Muscle of leg (tissue), 11 donors: ENCODE data around the gene NPAS2. TPM values are rescaled to one million over a fixed set of nuclear protein-coding genes. Genes with fewer than 3 reads are reported as not detected.
A peak's percentile ranks its signal among the peaks of the same experiment; 100 is the strongest.

Source experiments
- DNase-seq: peaks from one replicate; pipeline ENCODE4 v3.0.0; 2013
- H3K27ac ChIP-seq: one replicate; pipeline ENCODE4 v1.5.1; 2013; ENCODE audit warnings: mild to moderate bottlenecking, low read length, control low read depth
- H3K27me3 ChIP-seq: one replicate; pipeline ENCODE4 v1.6.1; 2013; ENCODE audit warnings: low read length; ENCODE audit not compliant: control insufficient read depth, insufficient read depth
- H3K36me3 ChIP-seq: one replicate; pipeline ENCODE4 v1.6.1; 2013; ENCODE audit warnings: low read length; ENCODE audit not compliant: control insufficient read depth, insufficient read depth
- H3K4me1 ChIP-seq: one replicate; pipeline ENCODE4 v1.6.1; 2013; ENCODE audit warnings: low read length; ENCODE audit not compliant: control insufficient read depth, insufficient read depth
- H3K4me3 ChIP-seq: one replicate; pipeline ENCODE4 v1.5.1; 2013; ENCODE audit warnings: low read length, control low read depth
- H3K9me3 ChIP-seq: replicated peaks from 2 replicates; pipeline ENCODE4 v1.6.1; 2013; ENCODE audit warnings: low read depth, low read length; ENCODE audit not compliant: control insufficient read depth
- WGBS: methylation state at CpG from one replicate; pipeline ENCODE4 v1.1.5; 2013; ENCODE audit warnings: missing lambda C conversion rate; ENCODE audit not compliant: insufficient coverage; 5-methylcytosine and 5-hydroxymethylcytosine counted together
- polyA plus RNA-seq, 8 donors: library from polyadenylated mRNA; unstranded; fragments of 120-200 nt; gene quantifications; one replicate each; pipeline versions ENCODE4 v1.2.1 to v1.2.3, GENCODE V29; 2013; ENCODE audit warnings: inconsistent platforms in 1 of 8, low replicate concordance in 1 of 8; ENCODE audit not compliant: insufficient read length in 8 of 8, insufficient read depth in 1 of 8
- total RNA-seq: library from RNA; stranded (reverse); fragments of 120-200 nt; gene quantifications from one replicate; pipeline ENCODE4 v1.2.4, GENCODE V29; 2013

The NPAS2 gene
- total and polyA plus RNA-seq, 9 donors, result 2.9 to 18.5 (median 8.9) TPM

DNA sequence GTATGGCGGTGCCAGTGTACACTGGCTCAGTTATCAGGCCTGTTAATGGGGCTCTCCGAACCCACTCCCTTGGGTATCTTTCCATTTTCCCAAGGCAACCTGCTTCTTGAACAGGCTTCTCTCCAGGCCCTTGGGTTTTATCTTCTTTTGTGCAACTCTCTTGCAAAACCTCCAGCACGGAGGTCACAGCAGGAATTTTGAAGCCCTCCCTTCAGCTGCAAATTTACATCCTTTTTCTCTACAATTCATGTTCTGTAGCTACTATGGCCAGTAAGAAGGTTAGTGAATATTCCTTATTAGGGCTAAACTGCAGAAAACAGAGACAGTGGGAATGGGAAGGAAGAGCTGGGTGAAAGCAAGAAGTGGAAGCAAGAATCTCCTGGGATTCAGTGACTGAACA, 10.4 kb upstream of the NPAS2 start:
- 96% methylated on average over 2 of the region's 3 CpGs for WGBS
- Histone ChIP-seq H3K9me3 (no peaks in the 10 kb centered on the region), H3K27me3 (peaks cover 2% of the 10 kb centered on the region), H3K4me1 (peaks cover 10% of the 10 kb centered on the region), H3K36me3 (no peaks in the 10 kb centered on the region), H3K27ac (no peak overlapping the region), H3K4me3 (no peak overlapping the region)
- DNase-seq, result no peak

DNA sequence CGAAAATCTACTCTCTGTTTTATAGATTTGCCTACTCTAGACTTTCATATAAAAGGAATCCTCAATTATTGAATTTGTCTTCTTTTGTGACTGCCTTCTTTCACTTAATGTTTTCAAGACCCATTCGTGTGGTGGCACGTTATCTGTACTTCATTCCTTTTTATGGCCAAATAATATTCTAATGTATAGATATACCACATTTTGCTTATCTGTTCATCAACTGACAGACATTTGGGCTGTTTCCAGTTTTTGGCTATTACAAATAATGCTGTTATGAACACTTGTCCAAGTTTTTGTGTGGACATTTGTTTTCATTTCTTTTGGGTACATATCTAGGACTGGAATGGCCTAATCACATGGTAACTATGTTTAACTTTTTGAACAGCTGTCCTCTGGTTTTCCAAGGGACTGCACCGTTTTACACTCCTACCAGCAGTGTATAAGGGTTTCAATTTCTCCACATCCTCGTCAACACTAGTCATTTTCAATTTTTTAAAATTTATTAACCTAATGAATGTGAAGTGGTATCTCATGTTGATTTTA, 9.3 kb upstream of the NPAS2 start:
- no peaks in the 10 kb centered on the region for H3K36me3 ChIP-seq
- WGBS, result no CpG with 5 or more reads among the region's 5 CpGs
- peaks cover 10% of the 10 kb centered on the region for H3K4me1 ChIP-seq
- no peak overlapping the region for H3K4me3 ChIP-seq
- H3K9me3 ChIP-seq, result no peaks in the 10 kb centered on the region
- H3K27me3 ChIP-seq, result peaks cover 2% of the 10 kb centered on the region
- no peak overlapping the region for H3K27ac ChIP-seq
- no peak for DNase-seq

DNA sequence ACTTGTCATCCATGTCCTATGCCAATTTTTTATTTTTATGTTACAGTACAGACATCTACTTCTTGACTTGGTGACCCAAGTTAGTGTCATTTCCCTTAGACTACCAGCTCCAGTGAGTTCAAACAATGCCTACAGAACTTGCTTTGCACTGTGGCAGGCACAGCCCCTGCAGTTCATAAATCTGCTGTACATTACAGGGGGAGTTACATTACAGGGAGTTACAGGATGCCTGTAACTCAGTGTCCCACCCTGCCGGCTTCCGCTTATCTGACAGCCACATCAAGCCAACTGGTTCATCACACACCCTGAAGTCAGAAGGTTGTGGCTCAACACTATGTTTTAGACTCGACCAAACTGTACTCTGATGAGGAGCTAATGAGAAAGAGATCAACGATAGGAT, 7.8 kb upstream of the NPAS2 start:
- Histone ChIP-seq H3K27ac (no peak overlapping the region), H3K4me1 (peaks cover 10% of the 10 kb centered on the region), H3K27me3 (peaks cover 2% of the 10 kb centered on the region), H3K9me3 (no peaks in the 10 kb centered on the region), H3K4me3 (no peak overlapping the region), H3K36me3 (no peaks in the 10 kb centered on the region)
- no peak for DNase-seq
- WGBS, result 100% methylated on average over 1 of the region's 4 CpGs

DNA sequence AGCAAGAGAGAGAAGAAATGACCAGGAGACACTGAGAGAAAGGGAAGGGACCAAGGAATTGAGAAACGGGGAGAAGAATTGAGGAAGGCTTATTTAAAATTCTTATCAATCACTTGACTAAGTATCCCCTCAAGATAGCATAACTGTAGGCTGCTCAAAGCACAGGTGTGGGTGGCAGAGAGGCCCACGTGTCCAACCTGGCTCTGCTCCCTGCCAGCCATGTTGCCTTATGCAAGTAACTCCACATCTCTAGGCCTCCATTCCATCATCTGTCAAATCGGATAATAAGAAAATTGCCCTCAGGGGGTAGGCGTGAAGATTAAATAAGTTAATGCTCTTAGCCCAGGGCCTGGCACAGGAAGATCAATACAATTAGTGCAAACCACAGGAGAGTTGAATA, 7.4 kb upstream of the NPAS2 start:
- peaks cover 10% of the 10 kb centered on the region for H3K4me1 ChIP-seq
- H3K27me3 ChIP-seq, result peaks cover 3% of the 10 kb centered on the region
- WGBS, result 80% methylated on average over 1 of the region's 4 CpGs
- H3K36me3 ChIP-seq, result no peaks in the 10 kb centered on the region
- H3K9me3 ChIP-seq, result no peaks in the 10 kb centered on the region
- H3K27ac ChIP-seq, result no peak overlapping the region
- H3K4me3 ChIP-seq, result no peak overlapping the region
- no peak for DNase-seq

DNA sequence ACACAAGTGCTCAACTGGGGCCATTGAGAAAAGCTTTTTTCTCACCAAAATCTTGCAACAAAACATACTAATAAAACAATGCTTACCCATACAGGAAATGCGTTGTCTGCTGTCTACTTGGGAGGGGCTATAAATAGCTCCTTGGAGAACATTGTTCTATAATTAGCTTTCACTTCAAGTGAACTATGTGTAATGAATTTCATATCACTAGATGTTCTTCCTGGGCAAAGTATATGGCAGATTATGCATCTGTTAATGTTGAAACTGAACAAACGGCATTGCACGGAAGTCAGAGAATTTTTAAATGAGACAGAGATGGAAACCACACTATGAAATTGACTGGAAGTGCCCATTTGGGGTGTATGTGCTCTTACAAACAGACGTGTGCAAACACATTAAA, 6.4 kb upstream of the NPAS2 start:
- WGBS, result no CpG with 5 or more reads among the region's 4 CpGs
- Histone ChIP-seq H3K9me3 (no peaks in the 10 kb centered on the region), H3K27ac (no peak overlapping the region), H3K36me3 (no peaks in the 10 kb centered on the region), H3K4me1 (peaks cover 17% of the 10 kb centered on the region), H3K27me3 (peaks cover 6% of the 10 kb centered on the region), H3K4me3 (no peak overlapping the region)
- peak; percentile 53 for DNase-seq

DNA sequence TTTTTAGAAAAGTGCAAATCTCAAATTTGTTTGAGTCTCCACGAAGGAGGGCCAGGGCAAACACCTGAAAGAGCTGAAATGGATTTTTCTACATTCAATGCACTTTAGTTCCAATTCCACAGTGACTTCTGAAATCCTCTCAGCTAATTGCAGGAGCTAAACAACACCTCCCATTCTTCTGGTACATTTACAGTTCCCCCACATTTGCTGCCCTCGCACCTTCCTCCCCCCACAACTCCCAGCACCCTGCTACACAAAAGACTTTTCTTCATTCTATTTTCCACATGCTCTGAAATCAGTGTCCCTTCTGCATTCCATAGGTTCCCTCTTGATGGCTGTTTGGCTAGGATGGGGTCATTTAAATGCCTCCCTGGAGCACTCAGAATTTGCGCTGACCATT, 5.9 kb upstream of the NPAS2 start:
- Histone ChIP-seq H3K9me3 (no peaks in the 10 kb centered on the region), H3K27ac (no peak overlapping the region), H3K4me3 (no peak overlapping the region), H3K36me3 (no peaks in the 10 kb centered on the region), H3K27me3 (peaks cover 11% of the 10 kb centered on the region), H3K4me1 (peaks cover 21% of the 10 kb centered on the region)
- 64% methylated on average over 2 of the region's 3 CpGs for WGBS
- DNase-seq, result no peak

DNA sequence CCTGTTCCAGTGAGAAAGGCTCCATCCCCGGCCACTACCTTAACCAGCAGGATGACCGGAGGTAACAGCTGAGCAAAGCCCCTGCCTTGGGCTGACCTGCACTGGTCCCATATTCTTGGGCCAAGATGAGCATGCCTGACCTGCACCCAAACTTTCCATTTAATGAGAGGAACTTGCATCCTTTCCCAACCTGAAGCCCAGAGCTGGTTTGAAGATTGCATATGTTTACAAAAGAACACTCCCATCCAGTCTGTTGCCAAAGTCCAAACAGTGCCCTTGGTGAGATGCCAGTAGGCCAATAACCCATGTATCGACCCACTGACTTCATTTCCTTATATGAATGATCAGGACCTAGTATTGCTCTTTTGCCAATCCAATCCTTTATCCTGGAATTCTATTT, 5.5 kb upstream of the NPAS2 start:
- 70% methylated on average over 2 of the region's 3 CpGs for WGBS
- H3K27ac ChIP-seq, result no peak overlapping the region
- H3K4me3 ChIP-seq, result no peak overlapping the region
- DNase-seq, result no peak
- H3K9me3 ChIP-seq, result no peaks in the 10 kb centered on the region
- H3K27me3 ChIP-seq, result peaks cover 15% of the 10 kb centered on the region
- H3K4me1 ChIP-seq, result peaks cover 25% of the 10 kb centered on the region
- H3K36me3 ChIP-seq, result no peaks in the 10 kb centered on the region

DNA sequence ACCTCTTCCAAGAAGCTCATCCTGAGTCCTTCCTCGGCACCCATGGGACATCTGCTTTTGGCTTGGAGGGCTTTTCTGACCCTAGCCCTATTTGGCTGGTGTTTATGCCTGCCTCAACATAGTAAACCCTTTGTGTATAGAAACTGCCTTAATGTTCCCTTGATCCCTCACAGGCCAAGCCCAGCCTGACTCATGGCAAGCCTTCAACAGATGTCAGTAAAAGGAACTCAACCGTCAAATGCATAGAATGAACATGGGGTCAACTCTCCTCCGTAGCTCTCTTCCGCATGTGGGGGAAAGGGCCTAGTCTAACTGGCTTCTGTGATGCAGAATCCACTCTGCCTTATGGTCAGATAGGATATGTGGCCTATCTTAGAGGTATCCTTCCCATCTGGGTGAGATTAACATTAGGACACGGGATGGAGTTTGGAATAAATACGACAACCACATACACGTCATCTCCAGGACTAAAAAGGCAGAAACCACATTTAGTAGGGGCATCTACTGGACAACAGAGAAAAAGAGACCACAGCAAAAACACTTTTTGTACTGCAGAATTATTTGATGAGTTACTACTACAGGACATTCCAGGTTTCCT, 2.5 kb upstream of the NPAS2 start:
- no peak overlapping the region for H3K4me3 ChIP-seq
- H3K36me3 ChIP-seq, result no peaks in the 10 kb centered on the region
- H3K9me3 ChIP-seq, result no peaks in the 10 kb centered on the region
- peaks cover 33% of the 10 kb centered on the region for H3K4me1 ChIP-seq
- WGBS, result 92% methylated on average over 2 of the region's 7 CpGs
- peaks cover 27% of the 10 kb centered on the region for H3K27me3 ChIP-seq
- H3K27ac ChIP-seq, result peak overlapping the region; percentile 15
- DNase-seq, result no peak

DNA sequence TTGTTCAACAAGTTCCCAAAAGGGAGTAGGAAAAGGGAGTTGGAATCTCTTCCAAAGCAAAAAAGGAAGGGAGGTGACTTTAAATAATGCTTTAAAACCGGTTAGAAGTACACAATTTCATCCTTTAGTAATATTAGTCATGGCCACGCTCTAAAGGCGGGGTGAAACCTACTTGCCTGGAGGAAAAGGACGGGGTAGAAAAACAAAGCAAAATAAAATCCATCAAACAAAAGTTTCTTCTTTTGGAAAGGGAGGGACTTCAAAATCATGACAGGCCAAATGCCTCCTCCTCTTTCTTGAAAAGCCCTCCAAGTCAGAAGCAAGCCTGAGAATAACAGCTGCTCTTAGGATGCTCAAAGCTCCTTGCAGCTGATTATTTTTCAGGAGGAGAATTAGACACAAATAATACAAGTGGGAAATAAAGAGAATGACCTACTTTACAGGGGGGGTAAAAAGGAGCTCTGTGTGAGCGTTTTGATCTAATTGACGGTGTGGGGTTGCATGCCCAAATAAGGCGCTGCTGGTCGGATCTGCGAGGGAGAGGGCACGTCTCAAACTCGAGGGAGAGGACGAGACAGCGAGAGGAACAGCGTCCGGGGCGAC, 1.8 kb upstream of the NPAS2 start:
- peaks cover 33% of the 10 kb centered on the region for H3K4me1 ChIP-seq
- peaks cover 25% of the 10 kb centered on the region for H3K27me3 ChIP-seq
- DNase-seq, result peak; percentile 70
- whole genome bisulfite sequencing, result 4% methylated on average over 12 of the region's 16 CpGs
- H3K9me3 ChIP-seq, result no peaks in the 10 kb centered on the region
- H3K4me3 ChIP-seq, result peak overlapping the region; percentile 76
- no peaks in the 10 kb centered on the region for H3K36me3 ChIP-seq
- peak overlapping the region; percentile 88 for H3K27ac ChIP-seq

DNA sequence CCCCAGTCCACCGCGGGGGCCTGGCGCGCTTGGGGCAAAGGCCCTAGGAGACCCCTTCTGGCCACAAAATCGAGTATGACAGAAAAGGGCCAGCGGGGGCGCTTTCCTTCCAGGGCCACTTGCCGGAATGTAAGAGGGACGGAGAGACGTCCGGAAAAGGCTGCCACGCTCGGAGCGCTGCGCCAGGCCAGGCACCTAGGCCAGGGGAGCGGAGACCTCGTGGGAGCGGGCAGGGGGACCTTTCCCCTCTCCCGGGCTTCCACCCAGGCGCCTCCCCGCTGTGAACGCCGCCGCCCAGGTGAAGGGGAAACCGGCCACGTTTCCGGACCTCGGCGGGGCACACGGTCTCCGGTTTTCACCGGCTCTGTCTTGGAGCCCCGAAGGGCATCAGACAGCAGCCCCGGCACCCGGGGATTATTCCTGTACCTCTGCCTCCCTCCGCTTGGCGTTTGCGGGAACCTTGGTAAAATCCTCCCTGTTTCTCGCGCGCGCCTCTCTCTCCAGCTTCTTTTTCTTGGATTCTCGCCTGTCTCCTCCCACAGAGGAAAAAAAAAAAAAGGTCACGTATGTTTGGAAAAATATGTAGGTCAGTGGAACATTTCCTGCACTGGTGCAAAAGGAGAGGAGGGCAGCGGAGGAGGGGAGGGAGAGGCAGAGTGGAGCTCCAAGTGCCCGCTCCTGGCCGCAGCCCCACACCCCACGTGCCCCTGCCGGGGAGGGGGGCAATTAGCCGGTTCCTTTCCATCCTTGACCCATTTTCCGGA, 1.2 kb upstream of the NPAS2 start:
- DNase-seq, result peak; percentile 93
- Histone ChIP-seq H3K27me3 (peaks cover 25% of the 10 kb centered on the region), H3K9me3 (no peaks in the 10 kb centered on the region), H3K27ac (peak overlapping the region; percentile 88), H3K4me3 (peak overlapping the region; percentile 76), H3K4me1 (peaks cover 31% of the 10 kb centered on the region), H3K36me3 (no peaks in the 10 kb centered on the region)
- under 1% methylated on average over 43 of the region's 51 CpGs for WGBS
